HepG2 (cell line): ENCODE results near the gene RNPS1. TPM values are rescaled to one million over a fixed set of nuclear protein-coding genes. Genes with fewer than 3 reads are reported as not detected.

Experiments
- CREB1 ChIP-seq, 2 experiments: fragments of 450-650 bp in 1 of 2; IDR thresholded peaks; 2 replicates each; pipeline ENCODE4 v1.6.1; 2016 to 2017; ENCODE audit warnings: control low read depth in 1 of 2, mild to moderate bottlenecking in 1 of 2, missing compliant biosample characterization in 1 of 2, missing genetic modification characterization in 1 of 2
- EEA1 ChIP-seq: sonication (generic); formaldehyde crosslinking; IDR thresholded peaks from 2 replicates; pipeline ENCODE4 v1.5.1; 2020; ENCODE audit warnings: mild to moderate bottlenecking, missing genetic modification reagents, borderline replicate concordance
- HCFC1 ChIP-seq: fragments of 150-350 bp; IDR thresholded peaks from 2 replicates; pipeline ENCODE4 v1.6.1; 2014; ENCODE audit warnings: low read depth, low read length
- JUNB ChIP-seq: sonication (generic); formaldehyde crosslinking; IDR thresholded peaks from 2 replicates; pipeline ENCODE4 v1.8.0; 2022; ENCODE audit warnings: missing genetic modification reagents, mild to moderate bottlenecking, borderline replicate concordance
- KDM5B ChIP-seq: sonication (generic); formaldehyde crosslinking; IDR thresholded peaks from 2 replicates; pipeline ENCODE4 v1.4.0; 2020; ENCODE audit warnings: missing genetic modification reagents, mild to moderate bottlenecking, borderline replicate concordance
- PREB ChIP-seq: sonication (generic); formaldehyde crosslinking; IDR thresholded peaks from 2 replicates; pipeline ENCODE4 v1.4.0; 2020; ENCODE audit warnings: missing genetic modification reagents
- SETDB1 ChIP-seq: sonication (generic); formaldehyde crosslinking; IDR thresholded peaks from 2 replicates; pipeline ENCODE4 v1.5.1; 2020; ENCODE audit warnings: missing genetic modification reagents, mild to moderate bottlenecking, borderline replicate concordance
- SSRP1 ChIP-seq: IDR thresholded peaks from 2 replicates; pipeline ENCODE4 v1.6.1; 2016; ENCODE audit warnings: control low read depth
- TBL1XR1 ChIP-seq: fragments of 150-350 bp; IDR thresholded peaks from 2 replicates; pipeline ENCODE4 v1.6.1; 2014; ENCODE audit warnings: borderline replicate concordance, low read length; ENCODE audit not compliant: partially characterized antibody
- TBX3 ChIP-seq: fragments of 450-650 bp; IDR thresholded peaks from 2 replicates; pipeline ENCODE4 v1.6.1; 2017; ENCODE audit warnings: antibody characterized with exemption, mild to moderate bottlenecking, inconsistent platforms, borderline replicate concordance
- TFDP1 ChIP-seq: IDR thresholded peaks from 2 replicates; pipeline ENCODE4 v1.6.1; 2016; ENCODE audit warnings: missing compliant biosample characterization, missing genetic modification reagents, borderline replicate concordance
- THAP11 ChIP-seq: IDR thresholded peaks from 2 replicates; pipeline ENCODE4 v1.6.1; 2016; ENCODE audit warnings: missing biosample characterization, missing genetic modification reagents
- ZBTB7B ChIP-seq: sonication (generic); formaldehyde crosslinking; IDR thresholded peaks from 2 replicates; pipeline ENCODE4 v1.4.0; 2020; ENCODE audit warnings: missing genetic modification reagents
- ZC3H13 ChIP-seq: sonication (generic); formaldehyde crosslinking; IDR thresholded peaks from 2 replicates; pipeline ENCODE4 v1.8.1; 2023; ENCODE audit warnings: mild to moderate bottlenecking, missing genetic modification reagents, moderate library complexity
- ZNF230 ChIP-seq: sonication (generic); formaldehyde crosslinking; IDR thresholded peaks from 2 replicates; pipeline ENCODE4 v1.4.0; 2020; ENCODE audit warnings: mild to moderate bottlenecking, missing genetic modification reagents
- ZNF253 ChIP-seq: sonication (generic); formaldehyde crosslinking; IDR thresholded peaks from 2 replicates; pipeline ENCODE4 v1.8.0; 2022; ENCODE audit warnings: mild to moderate bottlenecking, missing genetic modification reagents, borderline replicate concordance
- ZNF496 ChIP-seq: sonication (generic); formaldehyde crosslinking; IDR thresholded peaks from 2 replicates; pipeline ENCODE4 v1.8.1; 2023; ENCODE audit warnings: mild to moderate bottlenecking, moderate library complexity, missing genetic modification reagents; ENCODE audit not compliant: insufficient replicate concordance
- ZNF703 ChIP-seq: sonication (generic); formaldehyde crosslinking; IDR thresholded peaks from 2 replicates; pipeline ENCODE4 v1.5.1; 2020; ENCODE audit warnings: missing genetic modification reagents, mild to moderate bottlenecking, moderate library complexity, borderline replicate concordance
- ZNF713 ChIP-seq: sonication (generic); formaldehyde crosslinking; IDR thresholded peaks from 2 replicates; pipeline ENCODE4 v1.4.0; 2020; ENCODE audit warnings: mild to moderate bottlenecking, missing genetic modification reagents
- ZNF792 ChIP-seq: IDR thresholded peaks from 2 replicates; pipeline ENCODE4 v1.6.1; 2016
- ZNF839 ChIP-seq: sonication (generic); formaldehyde crosslinking; IDR thresholded peaks from 2 replicates; pipeline ENCODE4 v1.4.0; 2020; ENCODE audit warnings: missing genetic modification reagents, mild to moderate bottlenecking, borderline replicate concordance
- polyA plus RNA-seq, 8 experiments: library from polyadenylated mRNA; depleted of rRNA in 3 of 8; stranded (reverse) in 7 of 8; unstranded in 1 of 8; fragments of >200 nt; fragmentation: Illumina TruSeq in 4 of 8; extraction: Trizol in 4 of 8; gene quantifications; 2 replicates each; pipeline versions ENCODE4 v1.2.1 to v1.2.3, GENCODE V29; 2011 to 2016; ENCODE audit warnings: low read depth in 4 of 8, missing spikeins in 1 of 8, mixed read lengths in 1 of 8; ENCODE audit not compliant: insufficient read depth in 1 of 8
- total RNA-seq, 5 experiments: library from RNA; depleted of rRNA; stranded (reverse); fragments of >200 nt; fragmentation: Illumina TruSeq; extraction: Trizol; gene quantifications; 2 replicates each; pipeline ENCODE4 v1.2.3, GENCODE V29; 2016; ENCODE audit warnings: low read depth in 1 of 5
- TF ChIP-seq, protein P1 (sequence below): sonication (generic); formaldehyde crosslinking; IDR thresholded peaks from 2 replicates; pipeline ENCODE4 v1.4.0; 2020; ENCODE audit warnings: missing genetic modification reagents, borderline replicate concordance
- TF ChIP-seq, protein P2 (sequence below): sonication (generic); formaldehyde crosslinking; conservative IDR thresholded peaks from 2 replicates; pipeline ENCODE4 v1.4.0; 2020; ENCODE audit warnings: missing genetic modification reagents

RNPS1 gene
- total and polyA plus RNA-seq, 2 of the 13 experiments (the other 11 are each of a cell fraction or from before 2014, with no cell fraction given): 126 to 133 TPM

DNA sequence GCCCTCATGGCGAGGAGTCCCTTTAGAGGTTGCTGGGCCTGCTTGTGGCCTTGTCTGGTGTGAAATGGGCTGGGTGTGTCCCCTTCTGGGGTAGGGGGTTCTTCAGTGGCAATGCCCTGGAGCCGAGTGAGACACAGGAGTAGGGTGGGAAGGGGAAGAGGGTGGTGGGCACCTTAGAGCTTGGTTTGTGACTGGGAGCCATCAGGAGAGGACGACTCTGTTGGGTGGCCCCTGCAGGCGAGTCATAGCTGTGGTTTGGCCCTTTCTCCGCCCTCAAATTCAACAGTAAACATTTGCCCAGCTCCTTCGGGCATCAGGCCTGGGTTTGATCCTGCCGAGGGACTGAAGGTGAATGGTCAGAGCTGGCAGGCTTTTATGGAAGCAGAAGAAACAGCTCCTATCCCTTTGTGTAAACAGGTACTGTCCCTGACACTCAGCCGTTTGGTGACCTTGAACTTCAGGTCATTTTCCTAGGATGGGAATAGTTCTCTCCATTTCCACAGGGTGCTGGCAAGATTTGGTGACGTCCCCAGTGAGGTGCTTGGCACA lies 41.6 kb downstream of the RNPS1 start (continued):
- TF ChIP-seq, protein P1, sequence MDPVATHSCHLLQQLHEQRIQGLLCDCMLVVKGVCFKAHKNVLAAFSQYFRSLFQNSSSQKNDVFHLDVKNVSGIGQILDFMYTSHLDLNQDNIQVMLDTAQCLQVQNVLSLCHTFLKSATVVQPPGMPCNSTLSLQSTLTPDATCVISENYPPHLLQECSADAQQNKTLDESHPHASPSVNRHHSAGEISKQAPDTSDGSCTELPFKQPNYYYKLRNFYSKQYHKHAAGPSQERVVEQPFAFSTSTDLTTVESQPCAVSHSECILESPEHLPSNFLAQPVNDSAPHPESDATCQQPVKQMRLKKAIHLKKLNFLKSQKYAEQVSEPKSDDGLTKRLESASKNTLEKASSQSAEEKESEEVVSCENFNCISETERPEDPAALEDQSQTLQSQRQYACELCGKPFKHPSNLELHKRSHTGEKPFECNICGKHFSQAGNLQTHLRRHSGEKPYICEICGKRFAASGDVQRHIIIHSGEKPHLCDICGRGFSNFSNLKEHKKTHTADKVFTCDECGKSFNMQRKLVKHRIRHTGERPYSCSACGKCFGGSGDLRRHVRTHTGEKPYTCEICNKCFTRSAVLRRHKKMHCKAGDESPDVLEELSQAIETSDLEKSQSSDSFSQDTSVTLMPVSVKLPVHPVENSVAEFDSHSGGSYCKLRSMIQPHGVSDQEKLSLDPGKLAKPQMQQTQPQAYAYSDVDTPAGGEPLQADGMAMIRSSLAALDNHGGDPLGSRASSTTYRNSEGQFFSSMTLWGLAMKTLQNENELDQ: no peak
- TF ChIP-seq ZNF496: no peak
- TF ChIP-seq ZNF839 (CRISPR knock-in tag): no peak
- peak; percentile 50 for TF ChIP-seq TBL1XR1
- no peak for TF ChIP-seq ZNF230 (CRISPR knock-in tag)
- peak; percentile 50; the same call in 1 of the 2 replicates for TF ChIP-seq THAP11
- no peak for TF ChIP-seq PREB
- TF ChIP-seq TFDP1 (CRISPR knock-in tag): no peak
- TF ChIP-seq ZNF253 (CRISPR knock-in tag): no peak
- TF ChIP-seq ZC3H13: no peak
- TF ChIP-seq, protein P2, sequence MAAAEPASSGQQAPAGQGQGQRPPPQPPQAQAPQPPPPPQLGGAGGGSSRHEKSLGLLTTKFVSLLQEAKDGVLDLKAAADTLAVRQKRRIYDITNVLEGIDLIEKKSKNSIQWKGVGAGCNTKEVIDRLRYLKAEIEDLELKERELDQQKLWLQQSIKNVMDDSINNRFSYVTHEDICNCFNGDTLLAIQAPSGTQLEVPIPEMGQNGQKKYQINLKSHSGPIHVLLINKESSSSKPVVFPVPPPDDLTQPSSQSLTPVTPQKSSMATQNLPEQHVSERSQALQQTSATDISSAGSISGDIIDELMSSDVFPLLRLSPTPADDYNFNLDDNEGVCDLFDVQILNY: no peak
- no peak for TF ChIP-seq JUNB (CRISPR knock-in tag)
- no peak for TF ChIP-seq CREB1 (IDR thresholded peaks at IDR 0.05)
- TF ChIP-seq CREB1 (CRISPR knock-in tag; IDR thresholded peaks at IDR 0.05): peak; percentile 62
- no peak for TF ChIP-seq HCFC1
- TF ChIP-seq TBX3: peak; percentile 71; the same call in 1 of the 2 replicates
- no peak for TF ChIP-seq ZNF713 (CRISPR knock-in tag)
- peak; percentile 53; the same call in 1 of the 2 replicates for TF ChIP-seq ZBTB7B (CRISPR knock-in tag)
- TF ChIP-seq ZNF703 (CRISPR knock-in tag): no peak
- TF ChIP-seq SSRP1 (CRISPR knock-in tag): no peak
- TF ChIP-seq EEA1 (CRISPR knock-in tag): no peak
- TF ChIP-seq KDM5B (CRISPR knock-in tag): no peak
- TF ChIP-seq ZNF792 (CRISPR knock-in tag): peak; percentile 92
- TF ChIP-seq SETDB1 (CRISPR knock-in tag): no peak
